Right atrium auricular region (tissue), 2 donors: ENCODE measurements around the gene NLRC5. TPM values are rescaled to one million over a fixed set of nuclear protein-coding genes. Genes with fewer than 3 reads are reported as not detected.

ENCODE experiments used
- DNase-seq: peaks from one replicate; pipeline ENCODE4 v3.0.0-alpha.2; 2019; ENCODE audit warnings: low spot score
- H3K27ac ChIP-seq, 2 donors: fragments of 200-600 bp; sonication (generic); 1 replicate in 1 of 2; 2 replicates in 1 of 2; pipeline ENCODE4 v1.5.1; 2016 to 2019
- H3K27me3 ChIP-seq, 2 donors: fragments of 200-600 bp; sonication (generic); one replicate each; pipeline versions ENCODE4 v1.5.1 to v1.6.0; 2017 to 2019
- H3K36me3 ChIP-seq: fragments of 200-600 bp; sonication (generic); one replicate; pipeline ENCODE4 v1.5.1; 2016
- H3K4me1 ChIP-seq, 2 donors: fragments of 200-600 bp; sonication (generic); one replicate each; pipeline versions ENCODE4 v1.5.1 to v1.6.0; 2017 to 2019
- H3K4me3 ChIP-seq, 2 donors: fragments of 200-600 bp; sonication (generic); 1 replicate in 1 of 2; 2 replicates in 1 of 2; pipeline ENCODE4 v1.5.1; 2017 to 2019; ENCODE audit warnings: mild to moderate bottlenecking in 1 of 2, moderate library complexity in 1 of 2
- H3K9me3 ChIP-seq, 2 donors: fragments of 200-600 bp; sonication (generic); one replicate each; pipeline ENCODE4 v1.5.1; 2019
- CTCF ChIP-seq, 2 donors: fragments of 200-600 bp; sonication (generic); IDR thresholded peaks; one replicate each; pipeline ENCODE4 v1.5.1; 2019; ENCODE audit warnings: antibody characterized with exemption in 2 of 2
- total RNA-seq, 2 donors: library from RNA; depleted of rRNA; stranded (reverse); fragments of >200 nt; gene quantifications; one replicate each; pipeline ENCODE4 v1.1.0, GENCODE V29; 2016

Gene NLRC5
- total RNA-seq, 2 donors from 2014 or later = 8.0 to 9.7 TPM

GRCh38 chr16:57019746-57020145 lies 30.4 kb downstream of the NLRC5 start:
- no peak for TF ChIP-seq CTCF (IDR thresholded peaks at IDR 0.05)
- no peaks in the 10 kb centered on the region for H3K9me3 ChIP-seq
- H3K4me3 ChIP-seq = no peak overlapping the region
- no peak overlapping the region for H3K27ac ChIP-seq
- no peaks in the 10 kb centered on the region for H3K27me3 ChIP-seq
- H3K4me1 ChIP-seq = no peaks in the 10 kb centered on the region
- peaks cover 26% of the 10 kb centered on the region for H3K36me3 ChIP-seq
- DNase-seq = no peak

- no peak overlapping the region for H3K27ac ChIP-seq
- H3K4me1 ChIP-seq = no peaks in the 10 kb centered on the region
- no peaks in the 10 kb centered on the region for H3K9me3 ChIP-seq
- H3K36me3 ChIP-seq = peaks cover 26% of the 10 kb centered on the region
- no peak for TF ChIP-seq CTCF (IDR thresholded peaks at IDR 0.05)
- DNase-seq = no peak
- H3K27me3 ChIP-seq = no peaks in the 10 kb centered on the region
- no peak overlapping the region for H3K4me3 ChIP-seq
Observed at GRCh38 chr16:57020651-57021050, 31.3 kb downstream of the NLRC5 start.

GRCh38 chr16:57021757-57022156 lies 32.4 kb downstream of the NLRC5 start:
- Histone ChIP-seq H3K9me3 (no peaks in the 10 kb centered on the region), H3K36me3 (peaks cover 26% of the 10 kb centered on the region), H3K4me1 (no peaks in the 10 kb centered on the region), H3K27me3 (no peaks in the 10 kb centered on the region), H3K4me3 (no peak overlapping the region), H3K27ac (no peak overlapping the region)
- DNase-seq = no peak
- TF ChIP-seq CTCF (IDR thresholded peaks at IDR 0.05) = no peak

GRCh38 chr16:57022445-57022844 lies 33.1 kb downstream of the NLRC5 start:
- no peak for DNase-seq
- Histone ChIP-seq H3K36me3 (peaks cover 26% of the 10 kb centered on the region), H3K27me3 (no peaks in the 10 kb centered on the region), H3K9me3 (no peaks in the 10 kb centered on the region), H3K4me1 (no peaks in the 10 kb centered on the region), H3K4me3 (no peak overlapping the region), H3K27ac (no peak overlapping the region)
- TF ChIP-seq CTCF (IDR thresholded peaks at IDR 0.05) = no peak

GRCh38 chr16:57023541-57024249 lies 34.3 kb downstream of the NLRC5 start:
- Histone ChIP-seq H3K4me1 (no peaks in the 10 kb centered on the region), H3K4me3 (no peak overlapping the region), H3K27ac (no peak overlapping the region), H3K27me3 (no peaks in the 10 kb centered on the region), H3K36me3 (peaks cover 15% of the 10 kb centered on the region), H3K9me3 (no peaks in the 10 kb centered on the region)
- DNase-seq = no peak
- no peak for TF ChIP-seq CTCF (IDR thresholded peaks at IDR 0.05)
